Testis (tissue), 2 donors: Measurements from ENCODE around the gene ABRACL.

ENCODE experiments used
- CTCF ChIP-seq, 3 experiments: fragments of 450-650 bp in 2 of 3; fragments of 200-600 bp in 1 of 3; sonication (generic) in 1 of 3; IDR thresholded peaks; one replicate each; pipeline ENCODE4 v1.5.1; 2016 to 2019; ENCODE audit warnings: antibody characterized with exemption in 3 of 3, mild to moderate bottlenecking in 2 of 3, moderate library complexity in 1 of 3
- POLR2A ChIP-seq: fragments of 450-650 bp; IDR thresholded peaks from one replicate; pipeline ENCODE4 v1.6.1; 2017; ENCODE audit warnings: antibody characterized with exemption, mild to moderate bottlenecking, moderate library complexity

GRCh38 chr6:139016337-139017213 lies 12.0 kb upstream of the ABRACL start:
- TF ChIP-seq CTCF (IDR thresholded peaks at IDR 0.05) (no peak), POLR2A (no peak)
